ENCODE measurements around the gene MEP1B. TPM values are rescaled to one million over a fixed set of nuclear protein-coding genes. Genes with fewer than 3 reads are reported as not detected.

The MEP1B gene
- total and polyA plus RNA-seq, 12 donors = not detected

DNA sequence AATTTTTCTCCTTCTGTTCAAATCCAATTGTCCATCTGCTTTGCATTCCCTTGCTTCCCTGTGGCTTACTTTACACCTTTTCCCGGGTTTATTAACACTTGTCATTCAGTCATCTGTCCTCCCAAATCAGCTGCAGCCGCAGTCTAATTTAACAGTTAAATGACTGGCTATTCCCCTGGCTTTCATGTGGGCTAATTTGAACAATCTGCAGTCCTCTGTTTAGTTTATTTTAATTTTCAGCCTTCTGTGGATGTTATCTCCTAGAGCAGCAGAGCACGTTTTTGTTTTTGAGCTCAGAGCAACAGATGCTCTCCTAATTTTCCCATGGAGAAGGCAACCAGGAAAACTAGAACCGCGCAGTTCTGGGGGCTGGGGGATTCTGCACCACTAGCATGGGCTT, 55.0 kb downstream of the MEP1B start:
- no peaks in the 10 kb centered on the region for H3K36me3 ChIP-seq (replicated peaks in 1 of 2)
- H3K4me3 ChIP-seq = no peak overlapping the region
- no peaks in the 10 kb centered on the region for H3K4me1 ChIP-seq (replicated peaks in 1 of 2)
- DNase-seq = no peak
- no peaks in the 10 kb centered on the region for H3K27me3 ChIP-seq
- no peak overlapping the region for H3K27ac ChIP-seq
- H3K9me3 ChIP-seq (replicated peaks in 1 of 3) = no peaks in the 10 kb centered on the region
- WGBS, 4 donors = 68 to 75% (median 70%) methylated on average over 5 of the region's 5 CpGs
- TF ChIP-seq, protein P1, sequence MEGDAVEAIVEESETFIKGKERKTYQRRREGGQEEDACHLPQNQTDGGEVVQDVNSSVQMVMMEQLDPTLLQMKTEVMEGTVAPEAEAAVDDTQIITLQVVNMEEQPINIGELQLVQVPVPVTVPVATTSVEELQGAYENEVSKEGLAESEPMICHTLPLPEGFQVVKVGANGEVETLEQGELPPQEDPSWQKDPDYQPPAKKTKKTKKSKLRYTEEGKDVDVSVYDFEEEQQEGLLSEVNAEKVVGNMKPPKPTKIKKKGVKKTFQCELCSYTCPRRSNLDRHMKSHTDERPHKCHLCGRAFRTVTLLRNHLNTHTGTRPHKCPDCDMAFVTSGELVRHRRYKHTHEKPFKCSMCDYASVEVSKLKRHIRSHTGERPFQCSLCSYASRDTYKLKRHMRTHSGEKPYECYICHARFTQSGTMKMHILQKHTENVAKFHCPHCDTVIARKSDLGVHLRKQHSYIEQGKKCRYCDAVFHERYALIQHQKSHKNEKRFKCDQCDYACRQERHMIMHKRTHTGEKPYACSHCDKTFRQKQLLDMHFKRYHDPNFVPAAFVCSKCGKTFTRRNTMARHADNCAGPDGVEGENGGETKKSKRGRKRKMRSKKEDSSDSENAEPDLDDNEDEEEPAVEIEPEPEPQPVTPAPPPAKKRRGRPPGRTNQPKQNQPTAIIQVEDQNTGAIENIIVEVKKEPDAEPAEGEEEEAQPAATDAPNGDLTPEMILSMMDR (IDR thresholded peaks at IDR 0.05) = no peak
- TF ChIP-seq POLR2A (IDR thresholded peaks at IDR 0.05) = no peak
- intact Hi-C loops (cut with DNase I) = no loop called here

DNA sequence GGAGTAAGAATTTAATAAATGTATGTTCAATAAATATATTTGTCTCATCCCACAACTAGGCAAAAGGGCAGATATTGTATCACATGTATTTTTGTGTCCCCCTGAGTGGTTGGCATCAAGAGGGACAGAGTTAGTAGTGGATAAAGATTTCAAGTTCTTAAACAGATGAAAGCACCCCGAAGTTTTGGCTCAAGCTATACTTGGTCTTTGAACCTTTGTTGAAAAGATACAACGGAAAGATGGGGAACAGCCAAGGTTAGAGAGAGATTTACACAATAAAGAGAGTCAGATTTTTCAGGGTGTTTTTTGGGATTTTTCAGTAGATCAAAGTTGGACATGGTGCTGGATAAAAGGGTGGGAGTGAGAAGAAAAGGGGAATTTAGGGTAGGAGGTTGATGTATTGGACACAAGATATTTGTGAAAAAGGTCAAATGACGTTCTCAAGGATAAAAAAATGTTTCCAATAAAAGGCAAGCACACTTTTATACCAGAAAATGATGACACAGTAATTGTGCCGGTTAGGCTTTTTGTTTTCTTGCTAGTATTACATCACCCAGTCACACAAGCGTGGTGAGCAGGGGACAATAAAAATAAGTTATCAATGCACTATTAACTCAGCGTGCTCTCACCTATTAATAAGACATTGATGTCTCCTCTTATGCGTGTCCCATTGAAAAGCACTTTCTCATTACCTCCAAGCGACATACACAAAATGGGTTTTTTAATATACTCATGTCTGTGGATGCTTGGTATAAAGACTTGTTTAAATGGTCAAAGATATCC, 59.5 kb downstream of the MEP1B start:
- Histone ChIP-seq H3K9me3 (replicated peaks in 1 of 3) (no peaks in the 10 kb centered on the region), H3K4me3 (no peak overlapping the region), H3K4me1 (replicated peaks in 1 of 2) (no peaks in the 10 kb centered on the region), H3K27me3 (no peaks in the 10 kb centered on the region), H3K36me3 (replicated peaks in 1 of 2) (no peaks in the 10 kb centered on the region), H3K27ac (no peak overlapping the region)
- TF ChIP-seq, protein P1 (IDR thresholded peaks at IDR 0.05) = no peak
- TF ChIP-seq POLR2A (IDR thresholded peaks at IDR 0.05) = no peak
- DNase-seq = no peak
- intact Hi-C loops (cut with DNase I) = no loop called here
- WGBS, 4 donors = 76 to 83% (median 81%) methylated on average over 8 of the region's 8 CpGs

DNA sequence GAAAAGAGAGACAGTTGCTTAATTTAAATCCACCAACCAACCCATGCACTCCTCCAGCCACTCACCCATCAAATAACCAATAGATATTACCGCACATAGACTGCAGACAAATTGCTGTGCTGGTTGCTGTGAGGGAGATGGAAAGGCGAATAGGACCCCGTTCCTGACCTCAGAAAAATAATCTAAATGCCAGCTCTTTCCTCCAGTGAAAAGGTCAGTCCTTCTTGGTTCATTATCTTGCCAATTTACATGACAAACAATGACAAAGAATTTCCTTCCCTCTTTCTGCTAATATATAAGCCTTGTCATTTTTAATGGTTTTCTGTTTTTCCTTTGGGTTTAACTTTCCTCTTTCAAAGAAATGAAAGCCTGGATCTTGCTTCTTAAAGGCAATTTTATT, 61.6 kb downstream of the MEP1B start:
- WGBS, 4 donors = 48 to 78% (median 56%) methylated on average over 3 of the region's 3 CpGs
- intact Hi-C loops (cut with DNase I) = loop anchor here in 1 of 2 donors (10.0 kb wide), 1 partner anchor 87 kb away; no protein-coding TSS in a partner anchor
- DNase-seq = no peak
- no peaks in the 10 kb centered on the region for H3K27me3 ChIP-seq
- H3K9me3 ChIP-seq (replicated peaks in 1 of 3) = no peaks in the 10 kb centered on the region
- H3K36me3 ChIP-seq (replicated peaks in 1 of 2) = no peaks in the 10 kb centered on the region
- no peaks in the 10 kb centered on the region for H3K4me1 ChIP-seq (replicated peaks in 1 of 2)
- TF ChIP-seq, protein P1 (IDR thresholded peaks at IDR 0.05) = no peak
- no peak overlapping the region for H3K4me3 ChIP-seq
- no peak overlapping the region for H3K27ac ChIP-seq

DNA sequence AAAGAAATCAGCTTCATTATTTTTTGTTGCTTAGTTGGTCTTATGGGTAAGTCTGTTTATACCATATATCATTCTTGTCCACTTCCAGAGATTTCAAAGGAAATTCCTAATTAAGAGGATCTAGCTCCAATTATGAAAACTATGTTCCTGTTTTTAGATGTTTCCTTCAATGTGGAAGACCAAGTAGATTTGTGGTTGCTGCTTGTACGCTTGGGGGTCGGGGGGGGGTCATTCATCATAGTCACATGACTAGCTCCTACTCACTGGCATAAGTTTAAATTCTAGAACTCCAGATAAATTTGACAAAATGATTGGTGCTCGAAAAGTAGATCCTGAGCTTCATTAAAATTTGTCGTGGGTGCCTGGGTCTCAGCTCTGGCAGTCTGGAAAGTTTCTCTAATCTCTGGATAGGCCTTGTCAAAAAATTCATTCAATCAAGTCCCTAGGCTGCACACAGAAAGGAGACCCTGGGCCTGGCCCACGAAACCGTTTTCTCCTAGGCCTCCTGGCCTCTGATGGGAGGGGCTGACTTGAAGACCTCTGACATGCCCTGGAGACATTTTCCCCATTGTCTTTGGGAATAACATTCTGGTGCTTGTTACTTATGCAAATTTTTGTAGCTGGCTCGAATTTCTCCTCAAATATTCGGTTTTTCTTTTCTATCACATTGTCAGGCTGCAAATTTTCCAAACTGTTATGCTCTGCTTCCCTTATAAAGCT, 62.5 kb downstream of the MEP1B start:
- Histone ChIP-seq H3K27me3 (no peaks in the 10 kb centered on the region), H3K4me1 (replicated peaks in 1 of 2) (no peaks in the 10 kb centered on the region), H3K36me3 (replicated peaks in 1 of 2) (no peaks in the 10 kb centered on the region), H3K4me3 (no peak overlapping the region), H3K27ac (no peak overlapping the region), H3K9me3 (replicated peaks in 1 of 3) (no peaks in the 10 kb centered on the region)
- TF ChIP-seq, protein P1 (IDR thresholded peaks at IDR 0.05) = no peak
- TF ChIP-seq POLR2A (IDR thresholded peaks at IDR 0.05) = no peak
- DNase-seq = no peak
- 69 to 73% (median 72%) methylated on average over 8 of the region's 8 CpGs for WGBS, 4 donors
- intact Hi-C loops (cut with DNase I) = loop anchor here in 1 of 2 donors (10.0 kb wide), 1 partner anchor 88 kb away; no protein-coding TSS in a partner anchor
